H1 (cell line): Measurements from ENCODE around the gene BDKRB1. TPM values are rescaled to one million over a fixed set of nuclear protein-coding genes. Genes with fewer than 3 reads are reported as not detected.

ENCODE experiments used
- CTCF ChIA-PET: fragments of 300-600 bp; sonication (Branson Sonifier 250); formaldehyde crosslinking; loops from one replicate; lab custom pipeline; 2021; ENCODE audit not compliant: partially characterized antibody; lab: Charles Lee
- POLR2A ChIA-PET: fragments of 300-600 bp; sonication (Branson Sonifier 250); formaldehyde crosslinking; loops from one replicate; lab custom pipeline; 2021; ENCODE audit warnings: inconsistent platforms; ENCODE audit not compliant: partially characterized antibody; lab: Charles Lee
- DNase-seq, 2 experiments: peaks; one replicate each; pipeline versions ENCODE4 v3.0.0 to v3.0.0-alpha.2; 2010 to 2022; ENCODE audit warnings: low spot score in 2 of 2, low read depth in 1 of 2, mixed read lengths in 1 of 2
- FAIRE-seq: peaks from 2 replicates; lab custom pipeline; 2011; peaks lifted over from hg19 to GRCh38; lab: Jason Lieb, UNC
- H2AFZ ChIP-seq: 2 replicates; pipeline ENCODE4 v1.8.1; 2012; ENCODE audit warnings: low read length, inconsistent platforms
- H2AK5ac ChIP-seq: 2 replicates; pipeline ENCODE4 v1.6.1; 2013; ENCODE audit warnings: low read depth, low read length
- H2BK120ac ChIP-seq: replicated peaks from 2 replicates; pipeline ENCODE3; 2013; ENCODE audit warnings: low read depth, low read length, inconsistent platforms
- H2BK12ac ChIP-seq: 2 replicates; pipeline ENCODE4 v1.6.1; 2013; ENCODE audit warnings: low read depth, low read length
- H2BK15ac ChIP-seq: 2 replicates; pipeline ENCODE4 v1.6.1; 2013; ENCODE audit warnings: low read length
- H2BK20ac ChIP-seq: 2 replicates; pipeline ENCODE4 v1.6.1; 2013; ENCODE audit warnings: low read length
- H2BK5ac ChIP-seq: 2 replicates; pipeline ENCODE4 v1.6.1; 2013; ENCODE audit warnings: low read depth, low read length
- H3K14ac ChIP-seq: 2 replicates; pipeline ENCODE4 v1.6.1; 2013; ENCODE audit warnings: inconsistent platforms; ENCODE audit not compliant: insufficient read length
- H3K18ac ChIP-seq: 2 replicates; pipeline ENCODE4 v1.6.1; 2013; ENCODE audit warnings: low read length; ENCODE audit errors: extremely low read depth
- H3K23ac ChIP-seq: 2 replicates; pipeline ENCODE4 v1.6.1; 2013; ENCODE audit warnings: inconsistent platforms; ENCODE audit not compliant: insufficient read length
- H3K23me2 ChIP-seq: 2 replicates; pipeline ENCODE4 v1.6.1; 2013; ENCODE audit warnings: low read depth, low read length
- H3K27ac ChIP-seq: 2 replicates; pipeline ENCODE4 v1.6.1; 2011; ENCODE audit warnings: low read depth, low read length, inconsistent platforms
- H3K27me3 ChIP-seq, 4 experiments: replicated peaks in 1 of 4; 1 replicate in 1 of 4; 2 replicates in 3 of 4; pipeline versions ENCODE4 v1.6.1 to v1.8.1; 2011 to 2013; ENCODE audit warnings: low read length in 3 of 4, mild to moderate bottlenecking in 3 of 4, inconsistent platforms in 2 of 4, mixed read lengths in 2 of 4, moderate library complexity in 1 of 4; ENCODE audit not compliant: control insufficient read depth in 3 of 4, insufficient read depth in 3 of 4; ENCODE audit errors: extremely low read depth in 1 of 4
- H3K36me3 ChIP-seq, 4 experiments: 2 replicates each; pipeline versions ENCODE4 v1.6.1 to v1.8.1; 2011 to 2013; ENCODE audit warnings: mild to moderate bottlenecking in 4 of 4, low read length in 3 of 4, moderate library complexity in 2 of 4, control low read depth in 1 of 4, inconsistent platforms in 1 of 4; ENCODE audit not compliant: insufficient read depth in 4 of 4, control insufficient read depth in 2 of 4
- H3K4ac ChIP-seq: replicated peaks from 2 replicates; pipeline ENCODE3; 2013; ENCODE audit warnings: low read length, low read depth, mixed read lengths, inconsistent platforms; ENCODE audit not compliant: insufficient read length
- H3K4me1 ChIP-seq, 4 experiments: replicated peaks in 1 of 4; 1 replicate in 1 of 4; 2 replicates in 3 of 4; pipeline versions ENCODE4 v1.6.1 to v1.8.1; 2011 to 2013; ENCODE audit warnings: low read length in 3 of 4, inconsistent platforms in 2 of 4, mixed read lengths in 1 of 4; ENCODE audit not compliant: insufficient read depth in 4 of 4, control insufficient read depth in 3 of 4
- H3K4me2 ChIP-seq, 2 experiments: 2 replicates each; pipeline versions ENCODE4 v1.6.1 to v1.8.1; 2011 to 2013; ENCODE audit warnings: low read depth in 2 of 2, low read length in 2 of 2, control low read depth in 1 of 2, inconsistent platforms in 1 of 2, mild to moderate bottlenecking in 1 of 2; ENCODE audit not compliant: insufficient read depth in 1 of 2
- H3K4me3 ChIP-seq, 4 experiments: fragments of 200-600, 300-600 bp in 1 of 4; sonication (generic), shearing (Covaris generic), sonication (Bioruptor Twin) in 1 of 4; 2 replicates each; pipeline versions ENCODE4 v1.5.1 to v1.8.1; 2011 to 2016; ENCODE audit warnings: low read length in 4 of 4, low read depth in 3 of 4, control low read depth in 2 of 4, inconsistent platforms in 2 of 4, mild to moderate bottlenecking in 2 of 4, mixed read lengths in 1 of 4, moderate library complexity in 1 of 4; ENCODE audit not compliant: insufficient read depth in 2 of 4; ENCODE audit errors: extremely low read depth in 1 of 4
- H3K56ac ChIP-seq: replicated peaks from 2 replicates; pipeline ENCODE3; 2013; ENCODE audit warnings: low read depth, mild to moderate bottlenecking, mixed read lengths, low read length, inconsistent platforms; ENCODE audit not compliant: insufficient read length
- H3K79me1 ChIP-seq: 2 replicates; pipeline ENCODE4 v1.6.1; 2013; ENCODE audit warnings: low read depth, low read length, control low read depth
- H3K79me2 ChIP-seq, 2 experiments: 2 replicates each; pipeline versions ENCODE4 v1.6.1 to v1.8.1; 2012 to 2013; ENCODE audit warnings: low read length in 2 of 2, mild to moderate bottlenecking in 2 of 2, inconsistent platforms in 1 of 2; ENCODE audit not compliant: insufficient read depth in 2 of 2, control insufficient read depth in 1 of 2
- H3K9ac ChIP-seq, 4 experiments: replicated peaks in 1 of 4; 1 replicate in 1 of 4; 2 replicates in 3 of 4; pipeline versions ENCODE4 v1.6.1 to v1.8.1; 2011 to 2013; ENCODE audit warnings: low read depth in 3 of 4, low read length in 3 of 4, control low read depth in 2 of 4, mild to moderate bottlenecking in 2 of 4, moderate library complexity in 2 of 4, inconsistent platforms in 1 of 4; ENCODE audit errors: extremely low read depth in 1 of 4
- H3K9me3 ChIP-seq, 2 experiments: 2 replicates each; pipeline versions ENCODE4 v1.6.1 to v1.8.1; 2012 to 2013; ENCODE audit warnings: mild to moderate bottlenecking in 2 of 2, moderate library complexity in 2 of 2, control low read depth in 1 of 2, inconsistent platforms in 1 of 2, low read depth in 1 of 2, low read length in 1 of 2, mixed read lengths in 1 of 2; ENCODE audit not compliant: insufficient read depth in 2 of 2
- H4K20me1 ChIP-seq, 2 experiments: replicated peaks in 1 of 2; 2 replicates each; pipeline versions ENCODE3 to v1.8.1; 2011 to 2013; ENCODE audit warnings: inconsistent platforms in 2 of 2, low read length in 2 of 2, mild to moderate bottlenecking in 1 of 2; ENCODE audit not compliant: insufficient read depth in 2 of 2, control insufficient read depth in 1 of 2
- H4K5ac ChIP-seq: 2 replicates; pipeline ENCODE4 v1.6.1; 2013; ENCODE audit warnings: low read length, low read depth, mixed read lengths, inconsistent platforms; ENCODE audit not compliant: insufficient read length
- H4K8ac ChIP-seq: 2 replicates; pipeline ENCODE4 v1.8.0; 2013; ENCODE audit warnings: mild to moderate bottlenecking, moderate library complexity, low read length, inconsistent platforms; ENCODE audit not compliant: insufficient read depth; ENCODE audit errors: extremely low read depth
- H4K91ac ChIP-seq: replicated peaks from 2 replicates; pipeline ENCODE3; 2013; ENCODE audit warnings: low read length, mixed read lengths, inconsistent platforms; ENCODE audit not compliant: insufficient read length
- GTF2F1 ChIP-seq: IDR thresholded peaks from 2 replicates; pipeline ENCODE4 v1.6.1; 2012; ENCODE audit warnings: low read depth, low read length, improper control_type of control experiment, borderline replicate concordance
- TEAD4 ChIP-seq: IDR thresholded peaks from 2 replicates; pipeline ENCODE4 v1.6.1; 2012; ENCODE audit warnings: low read depth, low read length, inconsistent platforms, mixed read lengths
- WGBS, 2 experiments: shearing (Covaris generic) in 1 of 2; methylation state at CpG; one replicate each; pipeline versions ENCODE4 v1.1.6 to v1.1.7; 2013 to 2015; ENCODE audit warnings: low lambda C conversion rate in 2 of 2, mixed read lengths in 2 of 2, inconsistent platforms in 1 of 2, low coverage in 1 of 2, missing lambda C conversion rate in 1 of 2; ENCODE audit not compliant: insufficient replicate concordance in 2 of 2, insufficient coverage in 1 of 2, insufficient read length in 1 of 2; ENCODE audit errors: extremely low coverage in 1 of 2, missing lambda C conversion rate in 1 of 2; 5-methylcytosine and 5-hydroxymethylcytosine counted together
- polyA plus RNA-seq, 7 experiments: library from polyadenylated mRNA; depleted of rRNA in 3 of 7; stranded (reverse) in 5 of 7; unstranded in 2 of 7; fragments of >200 nt in 5 of 7; fragments of 200-250 nt in 2 of 7; gene quantifications; 1 replicate in 5 of 7; 2 replicates in 1 of 7; 4 replicates in 1 of 7; pipeline versions ENCODE4 v1.2.1 to v1.2.3, GENCODE V29; 2011 to 2013; ENCODE audit warnings: missing spikeins in 2 of 7, mixed read lengths in 2 of 7
- total RNA-seq: library from RNA; stranded (reverse); fragmentation: NEBNext Ultra II Directional; extraction: Animal tissue kit (Norgen Biotek cat#: 25700); gene quantifications from 2 replicates; pipeline ENCODE4 v1.2.1, GENCODE V29; 2021

Gene BDKRB1
- total and polyA plus RNA-seq, 2 of the 8 experiments (the other 6 are each of a cell fraction or from before 2014, with no cell fraction given) = 0.27 TPM; not detected in 1

- no peak for TF ChIP-seq GTF2F1
- no peak for TF ChIP-seq TEAD4
- H2AFZ ChIP-seq = no peak overlapping the region
- H3K4me2 ChIP-seq = no peak overlapping the region
- peaks cover 0 to 4% (median 2%) of the 10 kb centered on the region in 4 experiments; a peak in 3 of 7 replicates for H3K4me1 ChIP-seq
- H3K27ac ChIP-seq = no peak overlapping the region
- DNase-seq = no peak
- H3K79me1 ChIP-seq = no peaks in the 10 kb centered on the region
- ChIA-PET POLR2A (no interaction called here), CTCF (interaction anchor here (1.0 to 6.0 kb wide), 7 partner anchors 10 to 416 kb away, joined by 3 to 23 read pairs (median 3); no protein-coding TSS in a partner anchor)
- no peak overlapping the region for H2BK12ac ChIP-seq
- 0 out of 2 replicates have a peak overlapping the region, but pooled peaks have one; percentile 54 for H2BK15ac ChIP-seq
- no peaks in the 10 kb centered on the region for H3K9me3 ChIP-seq
- 76% methylated on average over 4 of the region's 4 CpGs; no CpG with 5 or more reads in 1 of the 2 experiments for WGBS, 2 experiments
- H3K36me3 ChIP-seq = no peaks in the 10 kb centered on the region
- no peaks in the 10 kb centered on the region for H3K23me2 ChIP-seq
- no peak overlapping the region for H2BK5ac ChIP-seq
- H3K27me3 ChIP-seq = no peaks in the 10 kb centered on the region
- H3K79me2 ChIP-seq = no peaks in the 10 kb centered on the region
- no peak overlapping the region for H3K9ac ChIP-seq
- H3K4ac ChIP-seq = peak overlapping the region; percentile 58
- no peaks in the 10 kb centered on the region for H4K20me1 ChIP-seq
- no peak overlapping the region for H3K56ac ChIP-seq
- no peak overlapping the region for H3K18ac ChIP-seq
- no peak overlapping the region for H4K5ac ChIP-seq
- H2BK20ac ChIP-seq = no peak overlapping the region
- no peak overlapping the region for H2AK5ac ChIP-seq
- FAIRE-seq = no peak
- no peak overlapping the region for H4K91ac ChIP-seq
- H3K14ac ChIP-seq = no peak overlapping the region
- no peak overlapping the region for H3K4me3 ChIP-seq
- peak overlapping the region; percentile 25 for H2BK120ac ChIP-seq
- no peak overlapping the region for H3K23ac ChIP-seq
- H4K8ac ChIP-seq = no peak overlapping the region
Observed at GRCh38 chr14:96251656-96252155, 4.3 kb upstream of the BDKRB1 start.
